ENCODE measurements around the gene UBTD1. TPM values are rescaled to one million over a fixed set of nuclear protein-coding genes. Genes with fewer than 3 reads are reported as not detected.

Gene UBTD1
- total and polyA plus RNA-seq, 4 donors: 26.3 to 70.4 (median 42.9) TPM

- Histone ChIP-seq H3K27me3 (ENCODE audit: control insufficient read depth in 3 of 3, insufficient read depth in 3 of 3, low read length in 2 of 3) (no peaks in the 10 kb centered on the region), H3K9me3 (ENCODE audit: control insufficient read depth in 4 of 4, insufficient read depth in 3 of 4, low read length in 3 of 4) (no peaks in the 10 kb centered on the region), H3K27ac (ENCODE audit: low read depth in 1 of 2, low read length in 1 of 2) (peak overlapping the region in 1 of 2 donors; percentile 20), H3K9ac (ENCODE audit: insufficient read depth in 1 of 2, low read length in 2 of 2) (no peak overlapping the region), H3K4me3 (no peak overlapping the region), H3K36me3 (ENCODE audit: control insufficient read depth in 4 of 4, insufficient read depth in 4 of 4, low read length in 4 of 4) (peaks cover 47 to 78% (median 69%) of the 10 kb centered on the region in 4 donors), H3K4me1 (ENCODE audit: control insufficient read depth in 5 of 5, insufficient read depth in 5 of 5, low read length in 5 of 5) (no peaks in the 10 kb centered on the region)
- ATAC-seq (ENCODE audit: insufficient read depth, low FRiP score): peak; percentile 73
- DNase-seq: peak; percentile 40 to 63 (median 59)
- WGBS, 2 donors: 75 to 81% methylated on average over 4 of the region's 4 CpGs
- TF ChIP-seq CTCF (IDR thresholded peaks at IDR 0.05; ENCODE audit: control extremely low read depth, extremely low read depth): peak; percentile 73
Observed at GRCh38 chr10:97463363-97464132, 35.2 kb upstream of the UBTD1 start.

GRCh38 chr10:97464226-97464625, 34.5 kb upstream of the UBTD1 start:
- WGBS, 2 donors: 72 to 86% methylated on average over 1 of the region's 1 CpG
- Histone ChIP-seq H3K4me3 (no peak overlapping the region), H3K9me3 (ENCODE audit: control insufficient read depth in 4 of 4, insufficient read depth in 3 of 4, low read length in 3 of 4) (no peaks in the 10 kb centered on the region), H3K27me3 (ENCODE audit: control insufficient read depth in 3 of 3, insufficient read depth in 3 of 3, low read length in 2 of 3) (no peaks in the 10 kb centered on the region), H3K36me3 (ENCODE audit: control insufficient read depth in 4 of 4, insufficient read depth in 4 of 4, low read length in 4 of 4) (peaks cover 44 to 81% (median 68%) of the 10 kb centered on the region in 4 donors), H3K9ac (ENCODE audit: insufficient read depth in 1 of 2, low read length in 2 of 2) (no peak overlapping the region), H3K27ac (ENCODE audit: low read depth in 1 of 2, low read length in 1 of 2) (peak overlapping the region in 1 of 2 donors; percentile 64), H3K4me1 (ENCODE audit: control insufficient read depth in 5 of 5, insufficient read depth in 5 of 5, low read length in 5 of 5) (peaks cover 0 to 2% (median 0%) of the 10 kb centered on the region in 5 donors)
- no peak for TF ChIP-seq CTCF (IDR thresholded peaks at IDR 0.05; ENCODE audit: control extremely low read depth, extremely low read depth)
- DNase-seq (no peak), ATAC-seq (ENCODE audit: insufficient read depth, low FRiP score) (no peak)

GRCh38 chr10:97465982-97466381, 32.7 kb upstream of the UBTD1 start:
- no peak for ATAC-seq (ENCODE audit: insufficient read depth, low FRiP score)
- Histone ChIP-seq H3K27ac (ENCODE audit: low read depth in 1 of 2, low read length in 1 of 2) (peak overlapping the region in 1 of 2 donors; percentile 34), H3K9ac (ENCODE audit: insufficient read depth in 1 of 2, low read length in 2 of 2) (no peak overlapping the region), H3K4me1 (ENCODE audit: control insufficient read depth in 5 of 5, insufficient read depth in 5 of 5, low read length in 5 of 5) (peaks cover 0 to 2% (median 0%) of the 10 kb centered on the region in 5 donors), H3K9me3 (ENCODE audit: control insufficient read depth in 4 of 4, insufficient read depth in 3 of 4, low read length in 3 of 4) (no peaks in the 10 kb centered on the region), H3K4me3 (no peak overlapping the region), H3K27me3 (ENCODE audit: control insufficient read depth in 3 of 3, insufficient read depth in 3 of 3, low read length in 2 of 3) (no peaks in the 10 kb centered on the region), H3K36me3 (ENCODE audit: control insufficient read depth in 4 of 4, insufficient read depth in 4 of 4, low read length in 4 of 4) (peaks cover 48 to 84% (median 70%) of the 10 kb centered on the region in 4 donors)
- no peak for TF ChIP-seq CTCF (IDR thresholded peaks at IDR 0.05; ENCODE audit: control extremely low read depth, extremely low read depth)
- no peak for DNase-seq
- 94 to 95% methylated on average over 7 of the region's 7 CpGs for WGBS, 2 donors

All from lung (tissue), 12 donors.